ENCODE data around the gene PADI6.

DNA sequence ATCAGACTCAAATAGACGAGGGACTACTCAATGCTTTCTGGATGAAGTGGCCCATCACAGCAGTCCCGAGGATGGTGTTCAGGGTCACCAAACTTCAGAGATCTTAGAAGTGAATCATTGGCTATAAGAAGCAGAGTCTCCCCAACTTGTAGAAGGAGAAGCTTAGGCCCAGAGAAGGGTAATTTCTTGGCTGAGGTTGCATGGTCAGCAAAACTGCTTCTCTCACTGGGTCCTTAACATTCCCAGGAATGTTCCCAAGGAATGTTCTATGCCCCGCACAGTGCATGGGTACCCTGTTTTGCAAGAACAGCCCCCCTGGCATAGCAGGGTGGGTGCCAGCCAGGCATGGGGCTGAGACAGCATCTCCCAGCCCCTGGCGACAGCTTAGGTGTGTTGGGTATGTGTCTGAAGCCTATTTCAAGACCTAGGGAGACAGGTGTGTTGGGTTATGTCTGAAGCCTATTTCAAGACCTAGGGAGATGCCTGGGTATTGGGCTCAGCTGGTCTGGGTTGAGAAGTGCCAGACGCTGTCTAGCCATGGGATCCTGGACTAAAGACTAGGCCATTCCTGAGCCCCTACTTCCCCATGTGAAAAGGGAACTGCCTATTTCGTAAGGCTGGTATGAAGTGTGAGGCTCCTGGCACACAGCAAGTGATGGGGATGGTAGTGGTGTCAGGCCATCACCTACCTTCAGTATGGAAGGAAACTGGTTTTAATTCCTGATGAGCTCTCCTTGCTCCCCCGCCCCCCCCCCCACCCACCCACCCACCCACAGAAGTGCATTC, 26.1 kb downstream of the PADI6 start:
- TF ChIP-seq SIN3A (IDR thresholded peaks at IDR 0.05; ENCODE audit: borderline replicate concordance, low read depth, low read length), result no peak
- TF ChIP-seq, protein P1, sequence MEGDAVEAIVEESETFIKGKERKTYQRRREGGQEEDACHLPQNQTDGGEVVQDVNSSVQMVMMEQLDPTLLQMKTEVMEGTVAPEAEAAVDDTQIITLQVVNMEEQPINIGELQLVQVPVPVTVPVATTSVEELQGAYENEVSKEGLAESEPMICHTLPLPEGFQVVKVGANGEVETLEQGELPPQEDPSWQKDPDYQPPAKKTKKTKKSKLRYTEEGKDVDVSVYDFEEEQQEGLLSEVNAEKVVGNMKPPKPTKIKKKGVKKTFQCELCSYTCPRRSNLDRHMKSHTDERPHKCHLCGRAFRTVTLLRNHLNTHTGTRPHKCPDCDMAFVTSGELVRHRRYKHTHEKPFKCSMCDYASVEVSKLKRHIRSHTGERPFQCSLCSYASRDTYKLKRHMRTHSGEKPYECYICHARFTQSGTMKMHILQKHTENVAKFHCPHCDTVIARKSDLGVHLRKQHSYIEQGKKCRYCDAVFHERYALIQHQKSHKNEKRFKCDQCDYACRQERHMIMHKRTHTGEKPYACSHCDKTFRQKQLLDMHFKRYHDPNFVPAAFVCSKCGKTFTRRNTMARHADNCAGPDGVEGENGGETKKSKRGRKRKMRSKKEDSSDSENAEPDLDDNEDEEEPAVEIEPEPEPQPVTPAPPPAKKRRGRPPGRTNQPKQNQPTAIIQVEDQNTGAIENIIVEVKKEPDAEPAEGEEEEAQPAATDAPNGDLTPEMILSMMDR (IDR thresholded peaks at IDR 0.05), result no peak
- TF ChIP-seq CHD2 (IDR thresholded peaks at IDR 0.05; ENCODE audit: low read length, partially characterized antibody), result no peak
- TF ChIP-seq JUND (IDR thresholded peaks at IDR 0.05), result no peak
- TF ChIP-seq TAF1 (IDR thresholded peaks at IDR 0.05; ENCODE audit: borderline replicate concordance, low read depth, low read length), result no peak
- TF ChIP-seq YY1 (IDR thresholded peaks at IDR 0.05; ENCODE audit: low read depth), result no peak
